HepG2 (cell line): ENCODE data around the gene INAFM1. TPM values are rescaled to one million over a fixed set of nuclear protein-coding genes. Genes with fewer than 3 reads are reported as not detected.

Experiments
- ARID4A ChIP-seq: sonication (generic); formaldehyde crosslinking; IDR thresholded peaks from 2 replicates; pipeline ENCODE4 v1.5.0; 2020; ENCODE audit warnings: mild to moderate bottlenecking, missing genetic modification reagents, borderline replicate concordance
- CREM ChIP-seq, 2 experiments: sonication (generic) in 1 of 2; formaldehyde crosslinking in 1 of 2; IDR thresholded peaks; 2 replicates each; pipeline versions ENCODE4 v1.4.0 to v1.6.1; 2016 to 2020; ENCODE audit warnings: antibody characterized with exemption in 1 of 2, mild to moderate bottlenecking in 1 of 2, missing genetic modification reagents in 1 of 2
- GFI1 ChIP-seq: sonication (generic); formaldehyde crosslinking; IDR thresholded peaks from 2 replicates; pipeline ENCODE4 v1.5.0; 2020; ENCODE audit warnings: missing genetic modification reagents, mild to moderate bottlenecking, borderline replicate concordance
- HIVEP1 ChIP-seq: sonication (generic); formaldehyde crosslinking; IDR thresholded peaks from 2 replicates; pipeline ENCODE4 v1.4.0; 2020; ENCODE audit warnings: mild to moderate bottlenecking, missing genetic modification reagents
- HMG20A ChIP-seq: IDR thresholded peaks from 2 replicates; pipeline ENCODE4 v1.6.1; 2016; ENCODE audit warnings: borderline replicate concordance
- NCOA2 ChIP-seq: sonication (generic); formaldehyde crosslinking; IDR thresholded peaks from 2 replicates; pipeline ENCODE4 v1.8.0; 2022; ENCODE audit warnings: inconsistent platforms
- PCBP1 ChIP-seq: fragments of 200-400 bp; formaldehyde crosslinking; IDR thresholded peaks from 2 replicates; pipeline ENCODE4 v1.6.1; 2017; ENCODE audit warnings: mild to moderate bottlenecking, low read depth, low read length, borderline replicate concordance
- POLR2AphosphoS5 ChIP-seq: IDR thresholded peaks from 2 replicates; pipeline ENCODE4 v1.6.1; 2012; ENCODE audit warnings: low read depth, low read length
- SALL1 ChIP-seq: sonication (generic); formaldehyde crosslinking; IDR thresholded peaks from 2 replicates; pipeline ENCODE4 v1.8.0; 2022; ENCODE audit warnings: mild to moderate bottlenecking, missing genetic modification reagents
- SP1 ChIP-seq, 2 experiments: fragments of 450-650 bp in 1 of 2; sonication (generic) in 1 of 2; formaldehyde crosslinking in 1 of 2; IDR thresholded peaks; 2 replicates each; pipeline versions ENCODE4 v1.4.0 to v1.6.1; 2016 to 2020; ENCODE audit warnings: missing genetic modification reagents in 1 of 2
- TRAFD1 ChIP-seq: sonication (generic); formaldehyde crosslinking; IDR thresholded peaks from 2 replicates; pipeline ENCODE4 v1.5.1; 2020; ENCODE audit warnings: missing genetic modification reagents, mild to moderate bottlenecking, borderline replicate concordance
- ZNF180 ChIP-seq: sonication (generic); formaldehyde crosslinking; IDR thresholded peaks from 2 replicates; pipeline ENCODE4 v1.4.0; 2020; ENCODE audit warnings: low read depth, missing genetic modification reagents, borderline replicate concordance
- ZNF207 ChIP-seq: fragments of 450-650 bp; IDR thresholded peaks from 2 replicates; pipeline ENCODE4 v1.6.1; 2016; ENCODE audit warnings: antibody characterized with exemption, borderline replicate concordance
- ZNF33B ChIP-seq: sonication (generic); formaldehyde crosslinking; IDR thresholded peaks from 2 replicates; pipeline ENCODE4 v1.5.1; 2020; ENCODE audit warnings: mild to moderate bottlenecking, missing genetic modification reagents
- polyA plus RNA-seq, 8 experiments: library from polyadenylated mRNA; depleted of rRNA in 3 of 8; stranded (reverse) in 7 of 8; unstranded in 1 of 8; fragments of >200 nt; fragmentation: Illumina TruSeq in 4 of 8; extraction: Trizol in 4 of 8; gene quantifications; 2 replicates each; pipeline versions ENCODE4 v1.2.1 to v1.2.3, GENCODE V29; 2011 to 2016; ENCODE audit warnings: low read depth in 4 of 8, missing spikeins in 1 of 8, mixed read lengths in 1 of 8; ENCODE audit not compliant: insufficient read depth in 1 of 8
- total RNA-seq, 5 experiments: library from RNA; depleted of rRNA; stranded (reverse); fragments of >200 nt; fragmentation: Illumina TruSeq; extraction: Trizol; gene quantifications; 2 replicates each; pipeline ENCODE4 v1.2.3, GENCODE V29; 2016; ENCODE audit warnings: low read depth in 1 of 5
- TF ChIP-seq, protein P1 (sequence below): sonication (generic); formaldehyde crosslinking; IDR thresholded peaks from 2 replicates; pipeline ENCODE4 v1.8.0; 2022; ENCODE audit warnings: missing genetic modification reagents, mild to moderate bottlenecking, borderline replicate concordance
- TF ChIP-seq, protein P2 (sequence below): sonication (generic); formaldehyde crosslinking; IDR thresholded peaks from 2 replicates; pipeline ENCODE4 v1.5.1; 2020; ENCODE audit warnings: missing genetic modification reagents, mild to moderate bottlenecking, borderline replicate concordance

Gene INAFM1
- total and polyA plus RNA-seq, 2 of the 13 experiments (the other 11 are each of a cell fraction or from before 2014, with no cell fraction given): 0.88 to 1.9 TPM

- TF ChIP-seq TRAFD1 (CRISPR knock-in tag) (no peak), SALL1 (no peak; the same call in 1 of the 2 replicates), HIVEP1 (0 out of 2 replicates have a peak, but pooled peaks have one; percentile 35), ZNF33B (no peak), SP1 (IDR thresholded peaks at IDR 0.05) (0 out of 2 replicates have a peak, but pooled peaks have one; percentile 32), SP1 (CRISPR knock-in tag; IDR thresholded peaks at IDR 0.05) (peak; percentile 57), PCBP1 (0 out of 2 replicates have a peak, but pooled peaks have one; percentile 20), NCOA2 (CRISPR knock-in tag) (0 out of 2 replicates have a peak, but pooled peaks have one; percentile 15), ZNF207 (no peak), POLR2AphosphoS5 (peak; percentile 44; the same call in 1 of the 2 replicates), ZNF180 (CRISPR knock-in tag) (no peak), CREM (IDR thresholded peaks at IDR 0.05) (0 out of 2 replicates have a peak, but pooled peaks have one; percentile 2), CREM (CRISPR knock-in tag; IDR thresholded peaks at IDR 0.05) (no peak), HMG20A (CRISPR knock-in tag) (no peak), GFI1 (CRISPR knock-in tag) (0 out of 2 replicates have a peak, but pooled peaks have one; percentile 2), ARID4A (CRISPR knock-in tag) (0 out of 2 replicates have a peak, but pooled peaks have one; percentile 4)
- TF ChIP-seq, protein P1, sequence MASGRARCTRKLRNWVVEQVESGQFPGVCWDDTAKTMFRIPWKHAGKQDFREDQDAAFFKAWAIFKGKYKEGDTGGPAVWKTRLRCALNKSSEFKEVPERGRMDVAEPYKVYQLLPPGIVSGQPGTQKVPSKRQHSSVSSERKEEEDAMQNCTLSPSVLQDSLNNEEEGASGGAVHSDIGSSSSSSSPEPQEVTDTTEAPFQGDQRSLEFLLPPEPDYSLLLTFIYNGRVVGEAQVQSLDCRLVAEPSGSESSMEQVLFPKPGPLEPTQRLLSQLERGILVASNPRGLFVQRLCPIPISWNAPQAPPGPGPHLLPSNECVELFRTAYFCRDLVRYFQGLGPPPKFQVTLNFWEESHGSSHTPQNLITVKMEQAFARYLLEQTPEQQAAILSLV (CRISPR knock-in tag): 0 out of 2 replicates have a peak, but pooled peaks have one; percentile 24
- TF ChIP-seq, protein P2, sequence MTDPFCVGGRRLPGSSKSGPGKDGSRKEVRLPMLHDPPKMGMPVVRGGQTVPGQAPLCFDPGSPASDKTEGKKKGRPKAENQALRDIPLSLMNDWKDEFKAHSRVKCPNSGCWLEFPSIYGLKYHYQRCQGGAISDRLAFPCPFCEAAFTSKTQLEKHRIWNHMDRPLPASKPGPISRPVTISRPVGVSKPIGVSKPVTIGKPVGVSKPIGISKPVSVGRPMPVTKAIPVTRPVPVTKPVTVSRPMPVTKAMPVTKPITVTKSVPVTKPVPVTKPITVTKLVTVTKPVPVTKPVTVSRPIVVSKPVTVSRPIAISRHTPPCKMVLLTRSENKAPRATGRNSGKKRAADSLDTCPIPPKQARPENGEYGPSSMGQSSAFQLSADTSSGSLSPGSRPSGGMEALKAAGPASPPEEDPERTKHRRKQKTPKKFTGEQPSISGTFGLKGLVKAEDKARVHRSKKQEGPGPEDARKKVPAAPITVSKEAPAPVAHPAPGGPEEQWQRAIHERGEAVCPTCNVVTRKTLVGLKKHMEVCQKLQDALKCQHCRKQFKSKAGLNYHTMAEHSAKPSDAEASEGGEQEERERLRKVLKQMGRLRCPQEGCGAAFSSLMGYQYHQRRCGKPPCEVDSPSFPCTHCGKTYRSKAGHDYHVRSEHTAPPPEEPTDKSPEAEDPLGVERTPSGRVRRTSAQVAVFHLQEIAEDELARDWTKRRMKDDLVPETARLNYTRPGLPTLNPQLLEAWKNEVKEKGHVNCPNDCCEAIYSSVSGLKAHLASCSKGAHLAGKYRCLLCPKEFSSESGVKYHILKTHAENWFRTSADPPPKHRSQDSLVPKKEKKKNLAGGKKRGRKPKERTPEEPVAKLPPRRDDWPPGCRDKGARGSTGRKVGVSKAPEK (CRISPR knock-in tag): no peak
These were observed at the start of gene INAFM1 (continued) for GRCh38 chr19:47274071-47274890.
